ENCODE data around the gene ADAMTSL1.

DNA sequence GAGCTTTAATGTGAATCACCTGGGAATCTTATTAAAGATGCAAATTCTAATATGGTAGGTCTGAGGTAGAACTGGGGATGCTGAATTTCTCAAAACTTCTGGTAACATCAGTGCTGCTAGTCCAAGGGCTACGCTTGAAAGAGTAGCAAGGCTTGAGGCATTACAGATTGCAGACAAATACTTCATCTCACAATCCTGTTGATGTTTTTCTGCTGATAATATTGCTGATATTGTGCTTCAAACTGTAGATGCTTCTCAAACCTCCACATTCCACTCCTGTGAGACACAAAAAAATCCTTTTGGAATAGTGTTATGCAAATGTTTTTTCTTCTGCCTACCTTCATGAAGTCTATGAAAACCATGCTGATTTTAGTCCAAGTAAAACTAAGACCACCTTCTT lies 419.5 kb downstream of the ADAMTSL1 start:
- TF ChIP-seq CTCF (IDR thresholded peaks at IDR 0.05; ENCODE audit: low read depth, low read length, missing input control), result no peak
- TF ChIP-seq, protein P1, sequence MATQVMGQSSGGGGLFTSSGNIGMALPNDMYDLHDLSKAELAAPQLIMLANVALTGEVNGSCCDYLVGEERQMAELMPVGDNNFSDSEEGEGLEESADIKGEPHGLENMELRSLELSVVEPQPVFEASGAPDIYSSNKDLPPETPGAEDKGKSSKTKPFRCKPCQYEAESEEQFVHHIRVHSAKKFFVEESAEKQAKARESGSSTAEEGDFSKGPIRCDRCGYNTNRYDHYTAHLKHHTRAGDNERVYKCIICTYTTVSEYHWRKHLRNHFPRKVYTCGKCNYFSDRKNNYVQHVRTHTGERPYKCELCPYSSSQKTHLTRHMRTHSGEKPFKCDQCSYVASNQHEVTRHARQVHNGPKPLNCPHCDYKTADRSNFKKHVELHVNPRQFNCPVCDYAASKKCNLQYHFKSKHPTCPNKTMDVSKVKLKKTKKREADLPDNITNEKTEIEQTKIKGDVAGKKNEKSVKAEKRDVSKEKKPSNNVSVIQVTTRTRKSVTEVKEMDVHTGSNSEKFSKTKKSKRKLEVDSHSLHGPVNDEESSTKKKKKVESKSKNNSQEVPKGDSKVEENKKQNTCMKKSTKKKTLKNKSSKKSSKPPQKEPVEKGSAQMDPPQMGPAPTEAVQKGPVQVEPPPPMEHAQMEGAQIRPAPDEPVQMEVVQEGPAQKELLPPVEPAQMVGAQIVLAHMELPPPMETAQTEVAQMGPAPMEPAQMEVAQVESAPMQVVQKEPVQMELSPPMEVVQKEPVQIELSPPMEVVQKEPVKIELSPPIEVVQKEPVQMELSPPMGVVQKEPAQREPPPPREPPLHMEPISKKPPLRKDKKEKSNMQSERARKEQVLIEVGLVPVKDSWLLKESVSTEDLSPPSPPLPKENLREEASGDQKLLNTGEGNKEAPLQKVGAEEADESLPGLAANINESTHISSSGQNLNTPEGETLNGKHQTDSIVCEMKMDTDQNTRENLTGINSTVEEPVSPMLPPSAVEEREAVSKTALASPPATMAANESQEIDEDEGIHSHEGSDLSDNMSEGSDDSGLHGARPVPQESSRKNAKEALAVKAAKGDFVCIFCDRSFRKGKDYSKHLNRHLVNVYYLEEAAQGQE (IDR thresholded peaks at IDR 0.05), result no peak
- TF ChIP-seq, protein P2, sequence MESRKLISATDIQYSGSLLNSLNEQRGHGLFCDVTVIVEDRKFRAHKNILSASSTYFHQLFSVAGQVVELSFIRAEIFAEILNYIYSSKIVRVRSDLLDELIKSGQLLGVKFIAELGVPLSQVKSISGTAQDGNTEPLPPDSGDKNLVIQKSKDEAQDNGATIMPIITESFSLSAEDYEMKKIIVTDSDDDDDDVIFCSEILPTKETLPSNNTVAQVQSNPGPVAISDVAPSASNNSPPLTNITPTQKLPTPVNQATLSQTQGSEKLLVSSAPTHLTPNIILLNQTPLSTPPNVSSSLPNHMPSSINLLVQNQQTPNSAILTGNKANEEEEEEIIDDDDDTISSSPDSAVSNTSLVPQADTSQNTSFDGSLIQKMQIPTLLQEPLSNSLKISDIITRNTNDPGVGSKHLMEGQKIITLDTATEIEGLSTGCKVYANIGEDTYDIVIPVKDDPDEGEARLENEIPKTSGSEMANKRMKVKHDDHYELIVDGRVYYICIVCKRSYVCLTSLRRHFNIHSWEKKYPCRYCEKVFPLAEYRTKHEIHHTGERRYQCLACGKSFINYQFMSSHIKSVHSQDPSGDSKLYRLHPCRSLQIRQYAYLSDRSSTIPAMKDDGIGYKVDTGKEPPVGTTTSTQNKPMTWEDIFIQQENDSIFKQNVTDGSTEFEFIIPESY (IDR thresholded peaks at IDR 0.05), result no peak
- no peak for TF ChIP-seq HNF4A (conservative IDR thresholded peaks at IDR 0.05)
- no peak for TF ChIP-seq GABPA (IDR thresholded peaks at IDR 0.05 in 1 of 2, conservative IDR thresholded peaks at IDR 0.05 in 1 of 2)
